GM23248 (cell line): ENCODE data around the gene LIM2. TPM values are rescaled to one million over a fixed set of nuclear protein-coding genes. Genes with fewer than 3 reads are reported as not detected.
A peak's percentile ranks its signal among the peaks of the same experiment; 100 is the strongest.
"Not testable (repeated sequence)": the region's sequence is repeated elsewhere in the genome, so short reads cannot be mapped to it uniquely, and the experiment has no call there.

Experiments used
- DNase-seq: peaks from one replicate; pipeline ENCODE4 v3.0.0-alpha.2; 2015
- H2AFZ ChIP-seq: fragments of 200-600 bp; sonication (generic); 2 replicates; pipeline ENCODE4 v1.6.1; 2016; ENCODE audit warnings: antibody characterized with exemption
- H3F3A ChIP-seq: fragments of 200-600 bp; sonication (generic); 2 replicates; pipeline ENCODE4 v1.6.1; 2016; ENCODE audit warnings: mild to moderate bottlenecking, antibody characterized with exemption, mixed run types; ENCODE audit not compliant: insufficient read depth
- H3K27ac ChIP-seq: fragments of 200-600 bp; sonication (generic); 2 replicates; pipeline ENCODE4 v1.5.1; 2016; ENCODE audit warnings: mild to moderate bottlenecking
- H3K27me3 ChIP-seq: fragments of 200-600 bp; sonication (generic); replicated peaks from 2 replicates; pipeline ENCODE4 v1.6.1; 2016; ENCODE audit warnings: mild to moderate bottlenecking; ENCODE audit not compliant: insufficient read depth
- H3K36me3 ChIP-seq: fragments of 200-600 bp; sonication (generic); 2 replicates; pipeline ENCODE4 v1.6.1; 2016; ENCODE audit warnings: low read depth, mild to moderate bottlenecking
- H3K4me1 ChIP-seq: fragments of 200-600 bp; sonication (generic); 2 replicates; pipeline ENCODE4 v1.6.1; 2016; ENCODE audit warnings: mild to moderate bottlenecking; ENCODE audit not compliant: insufficient read depth
- H3K4me2 ChIP-seq: fragments of 200-600 bp; sonication (generic); one replicate; pipeline ENCODE4 v1.6.1; 2016; ENCODE audit warnings: mild to moderate bottlenecking; ENCODE audit not compliant: unreplicated experiment
- H3K4me3 ChIP-seq: fragments of 200-600 bp; sonication (generic); 2 replicates; pipeline ENCODE4 v1.5.1; 2016; ENCODE audit warnings: mild to moderate bottlenecking
- H3K79me2 ChIP-seq: fragments of 200-600 bp; sonication (generic); 2 replicates; pipeline ENCODE4 v1.6.1; 2016; ENCODE audit warnings: mild to moderate bottlenecking; ENCODE audit not compliant: insufficient read depth
- H3K9ac ChIP-seq: fragments of 200-600 bp; sonication (generic); 2 replicates; pipeline ENCODE4 v1.6.1; 2016; ENCODE audit warnings: mild to moderate bottlenecking
- H3K9me2 ChIP-seq: fragments of 200-600 bp; sonication (generic); 2 replicates; pipeline ENCODE4 v1.6.1; 2016; ENCODE audit warnings: mixed run types, mild to moderate bottlenecking, moderate library complexity; ENCODE audit not compliant: insufficient read depth
- H3K9me3 ChIP-seq: fragments of 200-600 bp; sonication (generic); one replicate; pipeline ENCODE4 v1.6.1; 2017; ENCODE audit warnings: low read depth
- H4K20me1 ChIP-seq: fragments of 200-600 bp; sonication (generic); 2 replicates; pipeline ENCODE4 v1.6.0; 2016; ENCODE audit not compliant: insufficient read depth
- EZH2 ChIP-seq: fragments of 200-600 bp; sonication (generic); IDR thresholded peaks from 2 replicates; pipeline ENCODE4 v1.6.1; 2018; ENCODE audit warnings: antibody characterized with exemption, mild to moderate bottlenecking; ENCODE audit not compliant: insufficient read depth, poor library complexity, severe bottlenecking
- EZH2phosphoT487 ChIP-seq: fragments of 200-600 bp; sonication (generic); IDR thresholded peaks from 2 replicates; pipeline ENCODE4 v1.6.1; 2018; ENCODE audit warnings: antibody characterized with exemption, moderate library complexity, mild to moderate bottlenecking, low read depth; ENCODE audit not compliant: insufficient read depth
- WGBS, 2 experiments: methylation state at CpG; one replicate each; pipeline ENCODE4 v1.1.6; 2015 to 2017; ENCODE audit warnings: low lambda C conversion rate in 2 of 2, low coverage in 1 of 2; ENCODE audit errors: missing lambda C conversion rate in 2 of 2; 5-methylcytosine and 5-hydroxymethylcytosine counted together
- in situ Hi-C: fragments of 300-500 bp; cut with MboI; formaldehyde crosslinking; loops from 2 replicates; pipeline ENCODE4 v1.15.0; 2020
- polyA plus RNA-seq: library from polyadenylated mRNA; unstranded; fragments of >200 nt; fragmentation: Nextera tagmentation; extraction: Ambion mirVana; gene quantifications from 2 replicates; pipeline ENCODE4 v1.2.1, GENCODE V29; 2016
- total RNA-seq: library from RNA; depleted of rRNA; stranded (reverse); fragments of >200 nt; shearing (Covaris generic); gene quantifications from 2 replicates; pipeline ENCODE4 v1.2.3, GENCODE V29; 2014

LIM2 gene
- total and polyA plus RNA-seq, 2 experiments from 2014 or later, result not detected

- no peaks in the 10 kb centered on the region for H3K36me3 ChIP-seq
- H2AFZ ChIP-seq, result no peak overlapping the region
- no peaks in the 10 kb centered on the region for H3K4me1 ChIP-seq
- no peaks in the 10 kb centered on the region for H4K20me1 ChIP-seq
- H3K27me3 ChIP-seq, result no peaks in the 10 kb centered on the region
- no peak overlapping the region for H3K4me3 ChIP-seq
- in situ Hi-C loops, result no loop called here
- H3F3A ChIP-seq, result no peaks in the 10 kb centered on the region
- TF ChIP-seq EZH2phosphoT487 (no peak), EZH2 (no peak)
- H3K4me2 ChIP-seq, result no peak overlapping the region
- H3K27ac ChIP-seq, result no peak overlapping the region
- no peaks in the 10 kb centered on the region for H3K9me3 ChIP-seq
- 26 to 31% methylated on average over 5 of the region's 5 CpGs for WGBS, 2 experiments
- no peak overlapping the region for H3K9ac ChIP-seq
- no peaks in the 10 kb centered on the region for H3K79me2 ChIP-seq
- no peak for DNase-seq
- no peaks in the 10 kb centered on the region for H3K9me2 ChIP-seq
These were observed 11.5 kb upstream of the LIM2 start for GRCh38 chr19:51399231-51399630.

GRCh38 chr19:51398096-51398704 is 10.4 kb upstream of the LIM2 start:
- in situ Hi-C loops, result no loop called here
- 0 out of 2 replicates have a peak overlapping the region, but pooled peaks have one; percentile 20 for H2AFZ ChIP-seq

GRCh38 chr19:51397453-51397852 is 9.7 kb upstream of the LIM2 start:
- H3K9ac ChIP-seq, in situ Hi-C loops, H3F3A ChIP-seq, H3K4me3 ChIP-seq, H3K27ac ChIP-seq, H3K36me3 ChIP-seq, H3K27me3 ChIP-seq, H3K4me1 ChIP-seq, H3K4me2 ChIP-seq, H4K20me1 ChIP-seq, H3K9me2 ChIP-seq, DNase-seq, H3K9me3 ChIP-seq, H3K79me2 ChIP-seq: not testable (repeated sequence)
- WGBS, 2 experiments, result 24 to 28% methylated on average over 9 of the region's 9 CpGs
- 0 out of 2 replicates have a peak overlapping the region, but pooled peaks have one; percentile 20 for H2AFZ ChIP-seq

More at GRCh38 chr19:51398096-51398704, 10.4 kb upstream of the LIM2 start:
- Histone ChIP-seq H3K9me2 (no peaks in the 10 kb centered on the region), H3K79me2 (no peaks in the 10 kb centered on the region), H3K4me2 (no peak overlapping the region), H3K36me3 (no peaks in the 10 kb centered on the region), H3F3A (no peaks in the 10 kb centered on the region), H3K9me3 (no peaks in the 10 kb centered on the region), H3K4me1 (no peaks in the 10 kb centered on the region), H3K27ac (no peak overlapping the region), H3K27me3 (no peaks in the 10 kb centered on the region), H3K4me3 (no peak overlapping the region), H3K9ac (no peak overlapping the region), H4K20me1 (no peaks in the 10 kb centered on the region)
- 3 to 4% methylated on average over 7 of the region's 7 CpGs for WGBS, 2 experiments
- peak; percentile 65 for DNase-seq
- TF ChIP-seq EZH2phosphoT487 (no peak), EZH2 (no peak)

- H3K9me2 ChIP-seq, result no peaks in the 10 kb centered on the region
- H3K4me1 ChIP-seq, result no peaks in the 10 kb centered on the region
- H3K27ac ChIP-seq, result no peak overlapping the region
- H3K4me3 ChIP-seq, result no peak overlapping the region
- 95 to 100% methylated on average over 2 of the region's 2 CpGs for WGBS, 2 experiments
- no peaks in the 10 kb centered on the region for H3K36me3 ChIP-seq
- H4K20me1 ChIP-seq, result no peaks in the 10 kb centered on the region
- no peak for DNase-seq
- no peak overlapping the region for H2AFZ ChIP-seq
- H3F3A ChIP-seq, result no peaks in the 10 kb centered on the region
- TF ChIP-seq EZH2 (no peak), EZH2phosphoT487 (no peak)
- no peaks in the 10 kb centered on the region for H3K79me2 ChIP-seq
- no peaks in the 10 kb centered on the region for H3K9me3 ChIP-seq
- H3K4me2 ChIP-seq, result no peak overlapping the region
- H3K9ac ChIP-seq, result no peak overlapping the region
- H3K27me3 ChIP-seq, result no peaks in the 10 kb centered on the region
- in situ Hi-C loops, result no loop called here
These were observed 8.4 kb upstream of the LIM2 start for GRCh38 chr19:51396175-51396574.
